Measurements from ENCODE around the gene FADD. TPM values are rescaled to one million over a fixed set of nuclear protein-coding genes. Genes with fewer than 3 reads are reported as not detected.

The FADD gene
- polyA plus RNA-seq, 2 donors = 7.3 to 19.5 TPM

DNA sequence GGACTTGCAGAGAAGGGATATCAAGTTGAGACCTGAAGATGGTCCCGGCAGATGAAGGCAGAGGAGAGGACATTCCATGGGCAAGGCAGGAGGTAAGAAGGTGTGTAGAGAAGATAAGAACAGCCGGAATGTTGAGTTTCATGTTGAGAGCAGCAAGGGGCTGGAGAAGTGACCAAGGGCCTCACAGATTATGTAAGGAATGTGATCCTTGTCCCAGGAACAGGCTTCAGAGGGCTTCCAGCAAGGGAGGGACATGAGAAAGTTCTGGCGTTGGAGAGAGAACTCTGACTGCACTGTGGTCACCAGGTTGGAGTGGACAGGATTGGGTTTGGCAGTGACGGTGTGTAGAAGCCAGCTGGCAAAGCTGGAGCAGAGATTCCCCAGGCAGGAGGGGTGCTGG is 39.8 kb downstream of the FADD start:
- no peak overlapping the region for H3K27ac ChIP-seq (ENCODE audit: low read depth in 2 of 2, low read length in 1 of 2)
- no peak overlapping the region for H3K4me3 ChIP-seq (ENCODE audit: low read depth in 1 of 2, low read length in 2 of 2)
- 73 to 79% methylated on average over 4 of the region's 4 CpGs for WGBS, 2 donors
- no peaks in the 10 kb centered on the region for H3K4me1 ChIP-seq (ENCODE audit: control insufficient read depth in 2 of 2, insufficient read depth in 2 of 2, low read length in 1 of 2)
- peaks cover 0 to 2% of the 10 kb centered on the region in 2 donors for H3K9me3 ChIP-seq (ENCODE audit: control insufficient read depth in 2 of 2, insufficient read depth in 1 of 2, low read depth in 1 of 2, low read length in 1 of 2)
- no peaks in the 10 kb centered on the region for H3K27me3 ChIP-seq (ENCODE audit: control insufficient read depth in 1 of 2, insufficient read depth in 2 of 2, low read length in 2 of 2)
- H3K36me3 ChIP-seq (ENCODE audit: control insufficient read depth in 2 of 2, insufficient read depth in 2 of 2, low read length in 1 of 2) = no peaks in the 10 kb centered on the region

DNA sequence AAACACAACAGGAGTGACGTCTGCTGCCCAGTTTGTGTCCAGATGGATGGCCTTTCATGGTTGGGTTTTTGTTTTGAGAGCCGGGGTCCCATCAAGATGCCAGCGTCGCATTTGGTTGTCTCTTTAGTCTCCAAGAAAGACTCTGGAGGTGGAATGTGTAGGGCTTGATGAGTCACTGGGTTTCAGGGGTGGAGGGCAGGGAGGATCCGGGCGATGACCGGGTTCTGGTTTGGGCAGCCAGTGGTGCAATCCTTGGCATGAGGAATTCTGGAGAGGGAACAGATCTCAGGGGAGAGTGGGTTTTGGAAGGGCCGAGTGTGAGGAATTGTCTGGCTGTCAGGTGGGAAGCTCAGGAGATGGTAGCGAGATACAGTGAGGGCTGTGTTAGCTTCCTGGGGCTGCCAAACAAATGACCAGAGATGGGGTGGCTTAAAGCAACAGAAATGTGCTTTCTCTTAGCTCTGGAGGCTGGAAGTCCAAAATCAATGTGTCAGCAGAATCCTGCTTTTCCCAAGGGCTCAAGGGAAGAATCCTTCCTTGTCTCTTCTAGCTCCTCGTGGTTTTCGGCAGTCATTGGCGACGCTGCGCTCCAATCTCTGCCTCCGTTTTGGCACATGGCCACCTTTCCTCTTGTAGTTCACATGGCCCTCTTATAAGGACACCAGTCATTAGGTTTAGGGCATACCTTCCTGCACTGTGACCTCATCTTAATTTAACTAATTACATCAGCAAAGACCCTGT is 41.0 kb downstream of the FADD start:
- Histone ChIP-seq H3K4me3 (ENCODE audit: low read depth in 1 of 2, low read length in 2 of 2) (no peak overlapping the region), H3K27me3 (ENCODE audit: control insufficient read depth in 1 of 2, insufficient read depth in 2 of 2, low read length in 2 of 2) (no peaks in the 10 kb centered on the region), H3K9me3 (ENCODE audit: control insufficient read depth in 2 of 2, insufficient read depth in 1 of 2, low read depth in 1 of 2, low read length in 1 of 2) (peaks cover 0 to 2% of the 10 kb centered on the region in 2 donors), H3K36me3 (ENCODE audit: control insufficient read depth in 2 of 2, insufficient read depth in 2 of 2, low read length in 1 of 2) (no peaks in the 10 kb centered on the region), H3K4me1 (ENCODE audit: control insufficient read depth in 2 of 2, insufficient read depth in 2 of 2, low read length in 1 of 2) (no peaks in the 10 kb centered on the region), H3K27ac (ENCODE audit: low read depth in 2 of 2, low read length in 1 of 2) (no peak overlapping the region)
- 85 to 89% methylated on average over 15 of the region's 15 CpGs for WGBS, 2 donors

DNA sequence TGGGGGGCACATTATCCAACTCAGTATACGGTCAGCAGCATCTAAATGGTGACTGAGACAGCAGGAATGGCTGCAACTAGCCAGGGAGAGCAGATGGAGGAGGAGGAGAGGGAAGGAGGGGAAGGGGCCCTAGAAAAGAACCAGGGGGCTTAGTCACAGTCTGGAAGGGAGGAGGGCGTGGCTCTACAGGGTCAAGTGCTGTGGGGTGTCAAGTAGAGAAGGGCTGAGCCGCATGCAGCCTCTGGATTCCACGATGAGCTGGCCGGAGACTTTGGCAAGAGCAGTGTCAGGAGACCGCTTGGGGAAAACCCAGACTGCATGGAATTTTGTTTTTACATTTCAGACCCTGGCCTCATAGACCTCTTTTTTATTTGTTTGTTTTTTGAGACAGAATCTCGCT is 41.6 kb downstream of the FADD start:
- Histone ChIP-seq H3K4me3 (ENCODE audit: low read depth in 1 of 2, low read length in 2 of 2) (no peak overlapping the region), H3K4me1 (ENCODE audit: control insufficient read depth in 2 of 2, insufficient read depth in 2 of 2, low read length in 1 of 2) (no peaks in the 10 kb centered on the region), H3K27me3 (ENCODE audit: control insufficient read depth in 1 of 2, insufficient read depth in 2 of 2, low read length in 2 of 2) (no peaks in the 10 kb centered on the region), H3K27ac (ENCODE audit: low read depth in 2 of 2, low read length in 1 of 2) (no peak overlapping the region), H3K9me3 (ENCODE audit: control insufficient read depth in 2 of 2, insufficient read depth in 1 of 2, low read depth in 1 of 2, low read length in 1 of 2) (peaks cover 0 to 2% of the 10 kb centered on the region in 2 donors), H3K36me3 (ENCODE audit: control insufficient read depth in 2 of 2, insufficient read depth in 2 of 2, low read length in 1 of 2) (no peaks in the 10 kb centered on the region)
- 68 to 79% methylated on average over 7 of the region's 7 CpGs for WGBS, 2 donors

DNA sequence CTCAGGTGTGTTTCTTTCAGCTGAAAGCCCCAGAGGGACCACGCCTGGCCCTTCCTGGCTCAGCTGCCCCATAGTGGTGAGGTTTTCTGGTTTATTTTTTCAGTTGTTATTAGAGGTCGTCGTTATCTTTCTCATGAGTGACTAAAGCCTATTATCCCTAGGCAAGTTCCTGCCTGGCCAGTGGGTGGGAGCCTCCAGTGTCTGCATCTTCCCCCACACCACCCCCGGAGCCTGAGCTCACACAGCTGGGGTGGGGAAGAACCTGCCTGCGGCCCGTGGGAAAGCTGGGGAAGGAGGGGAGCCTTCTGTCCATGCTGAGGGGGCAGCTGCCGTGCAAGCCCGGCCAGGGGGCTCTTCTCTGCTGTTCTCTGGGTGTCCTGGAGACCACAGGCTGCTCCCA is 43.1 kb downstream of the FADD start:
- Histone ChIP-seq H3K4me1 (ENCODE audit: control insufficient read depth in 2 of 2, insufficient read depth in 2 of 2, low read length in 1 of 2) (no peaks in the 10 kb centered on the region), H3K4me3 (ENCODE audit: low read depth in 1 of 2, low read length in 2 of 2) (no peak overlapping the region), H3K27me3 (ENCODE audit: control insufficient read depth in 1 of 2, insufficient read depth in 2 of 2, low read length in 2 of 2) (no peaks in the 10 kb centered on the region), H3K9me3 (ENCODE audit: control insufficient read depth in 2 of 2, insufficient read depth in 1 of 2, low read depth in 1 of 2, low read length in 1 of 2) (peaks cover 0 to 2% of the 10 kb centered on the region in 2 donors), H3K27ac (ENCODE audit: low read depth in 2 of 2, low read length in 1 of 2) (no peak overlapping the region), H3K36me3 (ENCODE audit: control insufficient read depth in 2 of 2, insufficient read depth in 2 of 2, low read length in 1 of 2) (no peaks in the 10 kb centered on the region)
- 57 to 58% methylated on average over 8 of the region's 8 CpGs for WGBS, 2 donors

DNA sequence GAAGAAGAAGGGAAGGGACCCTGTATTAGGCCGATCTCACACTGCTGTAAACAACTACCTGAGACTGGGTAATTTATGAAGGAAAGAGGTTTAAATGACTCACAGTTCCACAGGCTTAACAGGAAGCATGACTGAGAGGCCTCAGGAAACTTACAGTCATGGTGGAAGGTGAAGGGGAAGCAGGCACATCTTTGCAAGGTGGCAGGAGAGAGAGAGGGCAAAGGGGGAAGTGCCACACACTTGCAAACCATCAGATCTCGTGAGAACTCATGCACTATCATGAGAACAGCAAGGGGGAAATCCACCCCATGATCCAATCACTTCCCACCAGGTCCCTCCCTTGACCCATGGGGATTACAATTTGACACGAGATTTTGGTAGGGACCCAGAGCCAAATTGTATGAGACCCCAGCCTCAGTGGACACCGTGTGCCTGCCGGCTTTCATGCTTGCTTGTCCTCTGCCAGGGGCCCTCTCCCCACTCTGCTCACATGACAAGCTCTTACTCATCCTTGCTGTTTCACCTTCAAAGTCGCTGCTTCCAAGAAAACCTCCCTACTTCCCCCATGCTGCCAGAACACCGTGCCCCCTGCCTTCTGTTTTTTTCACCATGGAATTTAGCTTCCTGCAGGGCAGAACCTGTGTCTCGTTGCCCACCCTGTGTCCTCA is 44.1 kb downstream of the FADD start:
- H3K36me3 ChIP-seq (ENCODE audit: control insufficient read depth in 2 of 2, insufficient read depth in 2 of 2, low read length in 1 of 2) = no peaks in the 10 kb centered on the region
- H3K4me1 ChIP-seq (ENCODE audit: control insufficient read depth in 2 of 2, insufficient read depth in 2 of 2, low read length in 1 of 2) = no peaks in the 10 kb centered on the region
- H3K27ac ChIP-seq (ENCODE audit: low read depth in 2 of 2, low read length in 1 of 2) = no peak overlapping the region
- 47 to 58% methylated on average over 8 of the region's 8 CpGs for WGBS, 2 donors
- H3K4me3 ChIP-seq (ENCODE audit: low read depth in 1 of 2, low read length in 2 of 2) = no peak overlapping the region
- H3K9me3 ChIP-seq (ENCODE audit: control insufficient read depth in 2 of 2, insufficient read depth in 1 of 2, low read depth in 1 of 2, low read length in 1 of 2) = peaks cover 0 to 2% of the 10 kb centered on the region in 2 donors
- H3K27me3 ChIP-seq (ENCODE audit: control insufficient read depth in 1 of 2, insufficient read depth in 2 of 2, low read length in 2 of 2) = no peaks in the 10 kb centered on the region

DNA sequence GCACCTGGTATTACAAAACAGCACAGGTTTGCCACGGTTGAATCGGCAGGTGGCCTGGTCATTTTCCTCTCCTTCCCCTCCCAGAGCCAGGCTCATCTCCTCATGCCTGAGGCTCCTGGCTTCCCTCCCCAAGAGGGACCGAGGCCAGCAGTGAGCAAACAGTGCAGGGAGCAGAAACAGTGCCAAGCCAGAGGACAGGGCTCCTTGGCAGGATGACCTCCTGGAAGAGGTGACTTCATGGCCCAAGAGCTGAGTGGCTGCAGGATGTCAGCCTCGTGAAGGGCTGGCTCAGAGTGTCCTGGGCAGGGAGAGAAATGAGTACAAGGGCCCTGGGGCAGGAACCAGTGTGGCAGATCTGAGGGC is 44.6 kb downstream of the FADD start:
- no peaks in the 10 kb centered on the region for H3K36me3 ChIP-seq (ENCODE audit: control insufficient read depth in 2 of 2, insufficient read depth in 2 of 2, low read length in 1 of 2)
- H3K4me3 ChIP-seq (ENCODE audit: low read depth in 1 of 2, low read length in 2 of 2) = no peak overlapping the region
- 40 to 44% methylated on average over 4 of the region's 4 CpGs for WGBS, 2 donors
- H3K4me1 ChIP-seq (ENCODE audit: control insufficient read depth in 2 of 2, insufficient read depth in 2 of 2, low read length in 1 of 2) = no peaks in the 10 kb centered on the region
- no peaks in the 10 kb centered on the region for H3K27me3 ChIP-seq (ENCODE audit: control insufficient read depth in 1 of 2, insufficient read depth in 2 of 2, low read length in 2 of 2)
- H3K27ac ChIP-seq (ENCODE audit: low read depth in 2 of 2, low read length in 1 of 2) = no peak overlapping the region
- H3K9me3 ChIP-seq (ENCODE audit: control insufficient read depth in 2 of 2, insufficient read depth in 1 of 2, low read depth in 1 of 2, low read length in 1 of 2) = peaks cover 0 to 2% of the 10 kb centered on the region in 2 donors

DNA sequence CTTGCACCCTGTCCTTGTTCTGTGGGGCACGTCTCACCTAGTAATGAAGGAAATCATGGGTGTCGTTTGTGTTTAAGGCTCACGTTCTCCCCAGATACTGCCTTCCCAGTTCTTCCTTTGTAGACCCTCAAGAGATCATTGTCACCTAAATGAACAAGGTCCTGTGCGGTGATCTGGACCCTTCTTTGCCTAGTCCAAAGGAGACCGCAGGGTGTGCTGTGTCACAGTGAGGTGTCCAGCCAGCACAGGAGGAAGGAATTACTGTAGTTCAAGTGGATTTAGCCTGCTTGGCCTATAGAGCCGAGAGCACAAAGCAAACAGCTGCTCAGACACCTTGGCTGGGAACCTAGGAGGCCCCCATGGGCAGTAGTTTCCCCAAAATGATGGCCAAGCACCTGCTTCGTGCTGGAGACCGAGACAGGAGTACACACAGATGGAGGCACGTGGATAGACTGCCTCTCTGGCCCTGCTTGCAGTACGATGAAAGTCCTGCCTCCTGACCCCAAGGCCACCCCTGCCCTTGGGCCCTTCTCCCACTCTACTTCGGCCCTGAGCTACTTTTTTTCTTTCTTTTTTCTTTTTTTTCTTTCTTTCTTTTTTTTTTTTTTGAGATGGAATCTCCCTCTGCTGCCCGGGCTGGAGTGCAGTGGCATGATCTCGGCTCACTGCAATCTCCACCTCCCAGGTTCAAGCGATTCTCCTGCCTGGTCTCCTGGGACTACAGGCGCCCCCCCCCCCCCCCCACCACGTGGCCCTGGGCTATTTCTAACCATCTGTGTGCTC is 48.0 kb downstream of the FADD start:
- H3K4me1 ChIP-seq (ENCODE audit: control insufficient read depth in 2 of 2, insufficient read depth in 2 of 2, low read length in 1 of 2) = no peaks in the 10 kb centered on the region
- 72 to 73% methylated on average over 13 to 15 of the region's 16 CpGs for WGBS, 2 donors
- no peaks in the 10 kb centered on the region for H3K9me3 ChIP-seq (ENCODE audit: control insufficient read depth in 2 of 2, insufficient read depth in 1 of 2, low read depth in 1 of 2, low read length in 1 of 2)
- H3K36me3 ChIP-seq (ENCODE audit: control insufficient read depth in 2 of 2, insufficient read depth in 2 of 2, low read length in 1 of 2) = no peaks in the 10 kb centered on the region
- H3K4me3 ChIP-seq (ENCODE audit: low read depth in 1 of 2, low read length in 2 of 2) = no peak overlapping the region
- no peak overlapping the region for H3K27ac ChIP-seq (ENCODE audit: low read depth in 2 of 2, low read length in 1 of 2)
- H3K27me3 ChIP-seq (ENCODE audit: control insufficient read depth in 1 of 2, insufficient read depth in 2 of 2, low read length in 2 of 2) = no peaks in the 10 kb centered on the region

DNA sequence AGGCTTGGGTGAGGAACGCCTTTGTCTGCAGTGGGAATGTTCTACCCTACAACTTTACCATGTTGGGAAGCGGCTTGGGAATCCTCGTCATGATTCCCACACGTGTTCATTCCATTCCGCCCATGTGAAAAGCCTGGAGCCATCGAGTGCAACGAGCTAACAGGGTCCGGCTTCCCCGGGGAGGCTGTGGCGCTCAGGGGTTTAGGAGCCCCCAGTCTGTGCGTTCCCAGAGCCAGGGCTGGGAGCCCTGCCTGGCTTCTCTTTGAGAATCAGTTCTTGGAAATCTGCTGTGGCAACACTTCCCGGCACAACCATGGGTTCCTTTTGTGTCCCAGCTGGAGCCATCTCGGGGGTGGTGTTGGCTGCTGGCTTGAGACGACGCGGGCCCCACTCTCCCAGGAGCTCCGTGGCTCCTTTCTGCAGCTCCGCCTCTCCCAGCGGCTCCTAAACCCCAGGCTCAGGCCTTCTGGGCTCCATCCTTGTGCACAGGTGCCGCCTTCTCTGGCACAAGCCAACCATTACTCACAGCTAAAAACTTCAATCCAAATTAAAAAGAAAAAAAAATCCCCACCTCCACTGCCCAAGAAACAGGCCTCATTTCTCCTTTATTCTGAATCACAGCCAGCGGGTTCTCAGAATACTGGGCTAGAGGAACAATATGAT is 48.7 kb downstream of the FADD start:
- Histone ChIP-seq H3K9me3 (ENCODE audit: control insufficient read depth in 2 of 2, insufficient read depth in 1 of 2, low read depth in 1 of 2, low read length in 1 of 2) (no peaks in the 10 kb centered on the region), H3K27ac (ENCODE audit: low read depth in 2 of 2, low read length in 1 of 2) (no peak overlapping the region), H3K27me3 (ENCODE audit: control insufficient read depth in 1 of 2, insufficient read depth in 2 of 2, low read length in 2 of 2) (no peaks in the 10 kb centered on the region), H3K36me3 (ENCODE audit: control insufficient read depth in 2 of 2, insufficient read depth in 2 of 2, low read length in 1 of 2) (no peaks in the 10 kb centered on the region), H3K4me3 (ENCODE audit: low read depth in 1 of 2, low read length in 2 of 2) (no peak overlapping the region), H3K4me1 (ENCODE audit: control insufficient read depth in 2 of 2, insufficient read depth in 2 of 2, low read length in 1 of 2) (no peaks in the 10 kb centered on the region)
- WGBS, 2 donors = 57 to 74% methylated on average over 16 to 21 of the region's 21 CpGs

DNA sequence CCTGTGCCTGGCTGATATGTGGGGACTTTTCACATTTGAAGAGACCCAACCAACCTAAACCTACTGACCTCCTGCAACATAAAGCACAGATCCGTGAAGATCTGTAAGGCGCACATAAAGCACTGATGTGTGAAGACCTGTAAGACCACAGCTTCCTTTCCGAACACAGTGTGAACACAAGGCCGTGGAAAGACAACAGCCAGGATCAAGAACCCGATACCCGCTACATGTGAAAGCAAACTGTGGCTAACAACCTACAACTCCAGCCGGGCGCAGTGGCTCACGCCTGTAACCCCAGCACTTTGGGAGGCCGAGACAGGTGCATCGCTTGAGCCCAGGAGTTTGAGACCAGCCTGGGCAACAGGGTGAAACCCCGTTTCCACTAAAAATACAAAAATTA is 49.7 kb downstream of the FADD start:
- H3K4me1 ChIP-seq (ENCODE audit: control insufficient read depth in 2 of 2, insufficient read depth in 2 of 2, low read length in 1 of 2) = no peaks in the 10 kb centered on the region
- no peaks in the 10 kb centered on the region for H3K9me3 ChIP-seq (ENCODE audit: control insufficient read depth in 2 of 2, insufficient read depth in 1 of 2, low read depth in 1 of 2, low read length in 1 of 2)
- H3K36me3 ChIP-seq (ENCODE audit: control insufficient read depth in 2 of 2, insufficient read depth in 2 of 2, low read length in 1 of 2) = no peaks in the 10 kb centered on the region
- no peak overlapping the region for H3K27ac ChIP-seq (ENCODE audit: low read depth in 2 of 2, low read length in 1 of 2)
- H3K27me3 ChIP-seq (ENCODE audit: control insufficient read depth in 1 of 2, insufficient read depth in 2 of 2, low read length in 2 of 2) = no peaks in the 10 kb centered on the region
- WGBS, 2 donors = 92 to 94% methylated on average over 12 of the region's 12 CpGs
- H3K4me3 ChIP-seq (ENCODE audit: low read depth in 1 of 2, low read length in 2 of 2) = no peak overlapping the region

All from esophagus (tissue), 2 donors.